ENCODE data around the gene ZRSR2.
"Not testable (repeated sequence)": the region's sequence is repeated elsewhere in the genome, so short reads cannot be mapped to it uniquely, and the experiment has no call there.

The ZRSR2 gene

GRCh38 chrX:15804563-15804962 is 14.3 kb downstream of the ZRSR2 start:
- no peak for DNase-seq (ENCODE audit: low spot score)

- DNase-seq (ENCODE audit: low spot score) = no peak
These were observed 18.0 kb downstream of the ZRSR2 start for GRCh38 chrX:15808254-15808653.

- DNase-seq (ENCODE audit: low spot score) = no peak
These were observed 22.1 kb downstream of the ZRSR2 start for GRCh38 chrX:15812192-15812938.

GRCh38 chrX:15813416-15813815 is 23.1 kb downstream of the ZRSR2 start:
- no peak for DNase-seq (ENCODE audit: low spot score)

- no peak for DNase-seq (ENCODE audit: low spot score)
These were observed 24.6 kb downstream of the ZRSR2 start for GRCh38 chrX:15814771-15815365.

- DNase-seq (ENCODE audit: low spot score) = no peak
These were observed 25.6 kb downstream of the ZRSR2 start for GRCh38 chrX:15815779-15816437.

GRCh38 chrX:15816438-15816809 is 26.1 kb downstream of the ZRSR2 start:
- no peak for DNase-seq (ENCODE audit: low spot score)

GRCh38 chrX:15816886-15817285 is 26.6 kb downstream of the ZRSR2 start:
- DNase-seq (ENCODE audit: low spot score) = no peak

GRCh38 chrX:15820106-15821073 is 30.1 kb downstream of the ZRSR2 start:
- DNase-seq (ENCODE audit: low spot score) = no peak

GRCh38 chrX:15822922-15823321 is 32.6 kb downstream of the ZRSR2 start:
- DNase-seq (ENCODE audit: low spot score) = no peak

- no peak for DNase-seq (ENCODE audit: low spot score)
These were observed 35.7 kb downstream of the ZRSR2 start for GRCh38 chrX:15825936-15826335.

GRCh38 chrX:15829217-15829616 is 38.9 kb downstream of the ZRSR2 start:
- no peak for DNase-seq (ENCODE audit: low spot score)

GRCh38 chrX:15831347-15831746 is 41.1 kb downstream of the ZRSR2 start:
- DNase-seq (ENCODE audit: low spot score) = not testable (repeated sequence)

- no peak for DNase-seq (ENCODE audit: low spot score)
These were observed 43.8 kb downstream of the ZRSR2 start for GRCh38 chrX:15834053-15834452.

- DNase-seq (ENCODE audit: low spot score) = no peak
These were observed 44.7 kb downstream of the ZRSR2 start for GRCh38 chrX:15834827-15835595.

- no peak for DNase-seq (ENCODE audit: low spot score)
These were observed 47.7 kb downstream of the ZRSR2 start for GRCh38 chrX:15838017-15838416.

- DNase-seq (ENCODE audit: low spot score) = no peak
These were observed 51.7 kb downstream of the ZRSR2 start for GRCh38 chrX:15841853-15842516.

- no peak for DNase-seq (ENCODE audit: low spot score)
These were observed 53.7 kb downstream of the ZRSR2 start for GRCh38 chrX:15843960-15844359.

- DNase-seq (ENCODE audit: low spot score) = no peak
These were observed 58.3 kb downstream of the ZRSR2 start for GRCh38 chrX:15848576-15848975.

- no peak for DNase-seq (ENCODE audit: low spot score)
These were observed 59.3 kb downstream of the ZRSR2 start for GRCh38 chrX:15849555-15849954.

- no peak for DNase-seq (ENCODE audit: low spot score)
These were observed 63.3 kb downstream of the ZRSR2 start for GRCh38 chrX:15853586-15854079.

Measured in left forelimb (tissue), 1 donor.